Liver (tissue), 9 donors: Measurements from ENCODE around the gene MLLT10. TPM values are rescaled to one million over a fixed set of nuclear protein-coding genes. Genes with fewer than 3 reads are reported as not detected.

ENCODE experiments used
- DNase-seq: peaks from one replicate; pipeline ENCODE4 v3.0.0-alpha.2; 2017; ENCODE audit warnings: low spot score
- H3K27ac ChIP-seq, 2 donors: one replicate each; pipeline ENCODE4 v1.7.0; 2013; ENCODE audit warnings: inconsistent platforms in 2 of 2, low read length in 2 of 2, control low read depth in 1 of 2, low read depth in 1 of 2, mild to moderate bottlenecking in 1 of 2
- H3K27me3 ChIP-seq, 4 donors: one replicate each; pipeline versions ENCODE4 v1.6.1 to v1.7.0; 2013; ENCODE audit warnings: low read length in 3 of 4, inconsistent platforms in 1 of 4, mild to moderate bottlenecking in 1 of 4, moderate library complexity in 1 of 4; ENCODE audit not compliant: control insufficient read depth in 4 of 4, insufficient read depth in 4 of 4
- H3K36me3 ChIP-seq, 4 donors: one replicate each; pipeline versions ENCODE4 v1.6.1 to v1.7.0; 2013; ENCODE audit warnings: low read length in 3 of 4, mild to moderate bottlenecking in 3 of 4, low read depth in 1 of 4, moderate library complexity in 1 of 4; ENCODE audit not compliant: control insufficient read depth in 4 of 4, insufficient read depth in 3 of 4
- H3K4me1 ChIP-seq, 4 donors: one replicate each; pipeline versions ENCODE4 v1.6.1 to v1.7.0; 2013; ENCODE audit warnings: low read length in 3 of 4, mild to moderate bottlenecking in 3 of 4, moderate library complexity in 1 of 4; ENCODE audit not compliant: control insufficient read depth in 4 of 4, insufficient read depth in 4 of 4
- H3K4me3 ChIP-seq, 3 donors: one replicate each; pipeline versions ENCODE4 v1.6.1 to v1.7.0; 2013; ENCODE audit warnings: low read length in 3 of 3, control low read depth in 1 of 3, low read depth in 1 of 3, mild to moderate bottlenecking in 1 of 3
- H3K9ac ChIP-seq, 2 donors: one replicate each; pipeline ENCODE4 v1.7.0; 2013; ENCODE audit warnings: low read length in 2 of 2, mild to moderate bottlenecking in 2 of 2, moderate library complexity in 2 of 2, control low read depth in 1 of 2, low read depth in 1 of 2
- H3K9me3 ChIP-seq, 4 donors: one replicate each; pipeline versions ENCODE4 v1.6.1 to v1.7.0; 2013; ENCODE audit warnings: low read length in 3 of 4; ENCODE audit not compliant: control insufficient read depth in 4 of 4
- HNF4A ChIP-seq, 2 donors: conservative IDR thresholded peaks; 2 replicates each; pipeline ENCODE4 v1.6.1; 2016; ENCODE audit warnings: antibody characterized with exemption in 2 of 2, mild to moderate bottlenecking in 2 of 2
- HNF4G ChIP-seq: IDR thresholded peaks from 2 replicates; pipeline ENCODE4 v1.6.1; 2016; ENCODE audit warnings: antibody characterized with exemption
- NR2F2 ChIP-seq: IDR thresholded peaks from 2 replicates; pipeline ENCODE4 v1.6.1; 2016; ENCODE audit warnings: antibody characterized with exemption
- RAD21 ChIP-seq, 2 donors: IDR thresholded peaks; 2 replicates each; pipeline ENCODE4 v1.6.1; 2016; ENCODE audit warnings: antibody characterized with exemption in 2 of 2, mild to moderate bottlenecking in 2 of 2
- RXRA ChIP-seq, 2 donors: IDR thresholded peaks; 2 replicates each; pipeline ENCODE4 v1.6.1; 2017 to 2018; ENCODE audit warnings: antibody characterized with exemption in 2 of 2, mild to moderate bottlenecking in 1 of 2
- YY1 ChIP-seq: IDR thresholded peaks from 2 replicates; pipeline ENCODE4 v1.6.1; 2016; ENCODE audit warnings: antibody characterized with exemption, mild to moderate bottlenecking
- WGBS: extraction: QIAGEN DNeasy Blood & Tissue Kit; methylation state at CpG from one replicate; pipeline ENCODE4 v1.1.7; 2013; 5-methylcytosine and 5-hydroxymethylcytosine counted together
- polyA plus RNA-seq, 2 donors: library from polyadenylated mRNA; stranded (reverse) in 1 of 2; unstranded in 1 of 2; fragments of 200-250 nt in 1 of 2; fragments of >200 nt in 1 of 2; fragmentation: Nextera tagmentation in 1 of 2; extraction: Ambion mirVana in 1 of 2; gene quantifications; one replicate each; pipeline versions ENCODE4 v1.2.1 to v1.2.3, GENCODE V29; 2013 to 2015
- total RNA-seq, 2 donors: library from RNA; depleted of rRNA; stranded (reverse); fragments of >200 nt; gene quantifications; one replicate each; pipeline ENCODE4 v1.2.3, GENCODE V29; 2014
- TF ChIP-seq, protein P1 (sequence below): IDR thresholded peaks from 2 replicates; pipeline ENCODE4 v1.6.1; 2016; ENCODE audit warnings: antibody characterized with exemption, mild to moderate bottlenecking
- TF ChIP-seq, protein P2 (sequence below): IDR thresholded peaks from 2 replicates; pipeline ENCODE4 v1.6.1; 2016; ENCODE audit warnings: antibody characterized with exemption
- TF ChIP-seq, protein P3 (sequence below): IDR thresholded peaks from 2 replicates; pipeline ENCODE4 v1.6.1; 2016; ENCODE audit warnings: antibody characterized with exemption
- TF ChIP-seq, protein P4 (sequence below): IDR thresholded peaks from 2 replicates; pipeline ENCODE4 v1.6.1; 2016; ENCODE audit warnings: antibody characterized with exemption
- donor health status: healthy.
- donor health status: healthy.
- donor health status: healthy.
- donor health status: healthy.
- donor health status: healthy.

Gene MLLT10
- total and polyA plus RNA-seq, 4 donors, result 11.9 to 47.4 (median 22.6) TPM

DNA sequence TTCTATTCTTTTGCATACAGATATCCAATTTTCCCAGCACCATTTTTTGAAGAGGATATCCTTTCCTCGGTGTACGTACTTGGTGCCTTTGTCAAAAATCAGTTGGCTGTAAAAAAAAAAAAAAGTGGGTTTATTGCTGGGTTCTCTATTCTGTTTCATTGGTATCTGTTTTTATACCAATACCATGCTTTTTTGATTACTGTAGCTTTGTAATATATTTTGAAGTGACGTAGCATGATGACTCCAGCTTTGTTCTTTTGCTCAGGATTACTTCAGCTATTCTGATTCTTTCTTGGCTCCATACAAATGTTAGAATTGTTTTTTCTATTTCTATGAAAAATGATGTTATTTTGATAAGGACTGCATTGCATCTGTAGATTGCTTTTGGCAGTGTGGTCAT is 165.5 kb downstream of the MLLT10 start:
- peaks cover 0 to 7% (median 4%) of the 10 kb centered on the region in 4 donors for H3K9me3 ChIP-seq

DNA sequence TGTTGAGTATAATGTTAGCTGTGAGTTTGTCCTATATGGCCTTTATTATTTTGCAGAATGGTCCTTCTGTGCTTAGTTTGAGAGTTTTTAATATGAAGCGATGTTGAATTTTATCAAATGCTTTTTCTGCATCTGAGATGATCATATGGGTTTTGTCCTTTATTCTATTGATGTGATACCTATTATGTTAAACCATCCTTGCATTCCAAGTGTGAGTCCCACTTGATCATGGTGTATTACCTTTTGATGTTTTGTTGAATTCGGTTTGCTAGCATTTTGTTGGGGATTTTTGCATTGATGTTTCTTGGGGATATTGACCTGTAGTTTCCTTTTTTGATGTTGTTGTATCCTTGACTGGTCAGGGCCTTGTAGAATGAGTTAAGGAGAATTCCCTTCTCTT is 166.4 kb downstream of the MLLT10 start:
- Histone ChIP-seq H3K9ac (no peak overlapping the region), H3K4me1 (no peaks in the 10 kb centered on the region), H3K9me3 (peaks cover 0 to 7% (median 4%) of the 10 kb centered on the region in 4 donors), H3K27ac (no peak overlapping the region), H3K36me3 (peaks cover 0 to 3% (median 0%) of the 10 kb centered on the region in 4 donors), H3K27me3 (no peaks in the 10 kb centered on the region), H3K4me3 (no peak overlapping the region)
- DNase-seq, result no peak
- 98% methylated on average over 2 of the region's 2 CpGs for WGBS
- TF ChIP-seq YY1, result no peak
- TF ChIP-seq RAD21 (IDR thresholded peaks at IDR 0.05), result no peak
- TF ChIP-seq, protein P1, sequence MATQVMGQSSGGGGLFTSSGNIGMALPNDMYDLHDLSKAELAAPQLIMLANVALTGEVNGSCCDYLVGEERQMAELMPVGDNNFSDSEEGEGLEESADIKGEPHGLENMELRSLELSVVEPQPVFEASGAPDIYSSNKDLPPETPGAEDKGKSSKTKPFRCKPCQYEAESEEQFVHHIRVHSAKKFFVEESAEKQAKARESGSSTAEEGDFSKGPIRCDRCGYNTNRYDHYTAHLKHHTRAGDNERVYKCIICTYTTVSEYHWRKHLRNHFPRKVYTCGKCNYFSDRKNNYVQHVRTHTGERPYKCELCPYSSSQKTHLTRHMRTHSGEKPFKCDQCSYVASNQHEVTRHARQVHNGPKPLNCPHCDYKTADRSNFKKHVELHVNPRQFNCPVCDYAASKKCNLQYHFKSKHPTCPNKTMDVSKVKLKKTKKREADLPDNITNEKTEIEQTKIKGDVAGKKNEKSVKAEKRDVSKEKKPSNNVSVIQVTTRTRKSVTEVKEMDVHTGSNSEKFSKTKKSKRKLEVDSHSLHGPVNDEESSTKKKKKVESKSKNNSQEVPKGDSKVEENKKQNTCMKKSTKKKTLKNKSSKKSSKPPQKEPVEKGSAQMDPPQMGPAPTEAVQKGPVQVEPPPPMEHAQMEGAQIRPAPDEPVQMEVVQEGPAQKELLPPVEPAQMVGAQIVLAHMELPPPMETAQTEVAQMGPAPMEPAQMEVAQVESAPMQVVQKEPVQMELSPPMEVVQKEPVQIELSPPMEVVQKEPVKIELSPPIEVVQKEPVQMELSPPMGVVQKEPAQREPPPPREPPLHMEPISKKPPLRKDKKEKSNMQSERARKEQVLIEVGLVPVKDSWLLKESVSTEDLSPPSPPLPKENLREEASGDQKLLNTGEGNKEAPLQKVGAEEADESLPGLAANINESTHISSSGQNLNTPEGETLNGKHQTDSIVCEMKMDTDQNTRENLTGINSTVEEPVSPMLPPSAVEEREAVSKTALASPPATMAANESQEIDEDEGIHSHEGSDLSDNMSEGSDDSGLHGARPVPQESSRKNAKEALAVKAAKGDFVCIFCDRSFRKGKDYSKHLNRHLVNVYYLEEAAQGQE, result no peak
- TF ChIP-seq, protein P2, sequence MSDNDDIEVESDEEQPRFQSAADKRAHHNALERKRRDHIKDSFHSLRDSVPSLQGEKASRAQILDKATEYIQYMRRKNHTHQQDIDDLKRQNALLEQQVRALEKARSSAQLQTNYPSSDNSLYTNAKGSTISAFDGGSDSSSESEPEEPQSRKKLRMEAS, result no peak

More for the DNA sequence above, 165.5 kb downstream of the MLLT10 start:
- no peak for DNase-seq
- TF ChIP-seq HNF4G, result no peak
- WGBS, result 97% methylated on average over 3 of the region's 3 CpGs
- H3K4me3 ChIP-seq, result no peak overlapping the region
- H3K27me3 ChIP-seq, result no peaks in the 10 kb centered on the region
- peaks cover 0 to 3% (median 1%) of the 10 kb centered on the region in 4 donors for H3K36me3 ChIP-seq
- no peak overlapping the region for H3K9ac ChIP-seq
- H3K4me1 ChIP-seq, result no peaks in the 10 kb centered on the region
- H3K27ac ChIP-seq, result no peak overlapping the region

DNA sequence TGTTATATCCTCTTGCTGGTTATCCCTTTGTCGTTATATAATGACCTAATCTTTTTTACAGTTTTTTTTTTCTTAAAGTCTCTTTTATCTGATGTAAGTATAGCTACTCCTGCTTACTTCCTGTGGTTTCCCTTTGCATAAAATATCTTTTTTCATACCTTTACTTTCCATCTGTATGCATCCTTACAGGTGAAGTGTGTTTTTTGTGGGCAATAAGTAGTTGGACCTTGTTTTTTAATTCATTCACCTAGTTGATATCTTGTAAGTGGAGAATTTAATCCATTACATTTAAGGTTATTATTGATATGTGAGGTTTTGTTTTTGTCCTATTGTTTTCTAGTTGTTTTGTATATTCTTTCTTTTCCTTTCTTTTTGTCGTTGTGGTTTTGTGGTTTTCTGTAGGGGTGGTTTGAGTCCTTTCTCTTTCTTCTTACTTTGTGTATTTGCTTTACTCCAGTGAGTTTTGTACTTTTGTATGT is 168.6 kb downstream of the MLLT10 start:
- no peaks in the 10 kb centered on the region for H3K27me3 ChIP-seq

More for the DNA sequence above, 168.6 kb downstream of the MLLT10 start:
- H3K9ac ChIP-seq, result no peak overlapping the region
- no peak for DNase-seq
- H3K9me3 ChIP-seq, result peaks cover 0 to 7% (median 4%) of the 10 kb centered on the region in 4 donors
- WGBS, result 70% methylated on average over 2 of the region's 2 CpGs
- H3K27ac ChIP-seq, result no peak overlapping the region
- H3K4me1 ChIP-seq, result no peaks in the 10 kb centered on the region
- TF ChIP-seq RAD21 (IDR thresholded peaks at IDR 0.05), result no peak
- no peak for TF ChIP-seq NR2F2
- no peak for TF ChIP-seq YY1
- TF ChIP-seq HNF4A (conservative IDR thresholded peaks at IDR 0.05), result no peak
- TF ChIP-seq, protein P3, sequence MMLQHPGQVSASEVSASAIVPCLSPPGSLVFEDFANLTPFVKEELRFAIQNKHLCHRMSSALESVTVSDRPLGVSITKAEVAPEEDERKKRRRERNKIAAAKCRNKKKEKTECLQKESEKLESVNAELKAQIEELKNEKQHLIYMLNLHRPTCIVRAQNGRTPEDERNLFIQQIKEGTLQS, result no peak
- no peak for TF ChIP-seq HNF4G
- TF ChIP-seq, protein P2, result no peak
- TF ChIP-seq RXRA (IDR thresholded peaks at IDR 0.05), result no peak
- TF ChIP-seq, protein P4, sequence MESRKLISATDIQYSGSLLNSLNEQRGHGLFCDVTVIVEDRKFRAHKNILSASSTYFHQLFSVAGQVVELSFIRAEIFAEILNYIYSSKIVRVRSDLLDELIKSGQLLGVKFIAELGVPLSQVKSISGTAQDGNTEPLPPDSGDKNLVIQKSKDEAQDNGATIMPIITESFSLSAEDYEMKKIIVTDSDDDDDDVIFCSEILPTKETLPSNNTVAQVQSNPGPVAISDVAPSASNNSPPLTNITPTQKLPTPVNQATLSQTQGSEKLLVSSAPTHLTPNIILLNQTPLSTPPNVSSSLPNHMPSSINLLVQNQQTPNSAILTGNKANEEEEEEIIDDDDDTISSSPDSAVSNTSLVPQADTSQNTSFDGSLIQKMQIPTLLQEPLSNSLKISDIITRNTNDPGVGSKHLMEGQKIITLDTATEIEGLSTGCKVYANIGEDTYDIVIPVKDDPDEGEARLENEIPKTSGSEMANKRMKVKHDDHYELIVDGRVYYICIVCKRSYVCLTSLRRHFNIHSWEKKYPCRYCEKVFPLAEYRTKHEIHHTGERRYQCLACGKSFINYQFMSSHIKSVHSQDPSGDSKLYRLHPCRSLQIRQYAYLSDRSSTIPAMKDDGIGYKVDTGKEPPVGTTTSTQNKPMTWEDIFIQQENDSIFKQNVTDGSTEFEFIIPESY, result no peak
- H3K36me3 ChIP-seq, result peaks cover 0 to 4% (median 0%) of the 10 kb centered on the region in 4 donors
- no peak overlapping the region for H3K4me3 ChIP-seq
